HG02642 (cell line): ENCODE measurements around the gene TMEM115.
A peak's percentile ranks its signal among the peaks of the same experiment; 100 is the strongest.

ENCODE experiments used
- ATAC-seq: cut with Tn5 transposase; IDR thresholded peaks from one replicate; pipeline ENCODE4 v1.9.1; 2021; ENCODE audit warnings: mild to moderate bottlenecking; ENCODE audit not compliant: unreplicated experiment, poor library complexity

Gene TMEM115

GRCh38 chr3:50354186-50354764 is 5.0 kb downstream of the TMEM115 start:
- no peak for ATAC-seq

- no peak for ATAC-seq
Measured at GRCh38 chr3:50353245-50354004, 5.9 kb downstream of the TMEM115 start.

GRCh38 chr3:50352781-50353180 is 6.5 kb downstream of the TMEM115 start:
- no peak for ATAC-seq

- no peak for ATAC-seq
Measured at GRCh38 chr3:50351323-50351697, 8.0 kb downstream of the TMEM115 start.

- peak; percentile 85 for ATAC-seq
Measured at GRCh38 chr3:50350527-50351322, 8.6 kb downstream of the TMEM115 start, which contains the start of the genes CYB561D2 and NPRL2. Gene CYB561D2, plus strand, starts transcription at chr3:50350862. Its CDS starts 572 bp downstream, at chr3:50351434. Gene NPRL2, minus strand, starts transcription at chr3:50350775. Its CDS starts 123 bp downstream, at chr3:50350652.

GRCh38 chr3:50350213-50350526 is 9.2 kb downstream of the TMEM115 start:
- ATAC-seq, result no peak

GRCh38 chr3:50347187-50347813 is 12.0 kb downstream of the TMEM115 start:
- no peak for ATAC-seq

GRCh38 chr3:50345586-50346234 is 13.6 kb downstream of the TMEM115 start, which contains the start of gene ZMYND10:
Gene ZMYND10, minus strand, starts transcription at chr3:50345732. Its CDS starts 153 bp downstream, at chr3:50345579.
- ATAC-seq, result no peak

- ATAC-seq, result no peak
Measured at GRCh38 chr3:50345008-50345407, 14.3 kb downstream of the TMEM115 start.

- ATAC-seq, result no peak
Measured at GRCh38 chr3:50342813-50343633, 16.3 kb downstream of the TMEM115 start.

- no peak for ATAC-seq
Measured at GRCh38 chr3:50341996-50342650, 17.2 kb downstream of the TMEM115 start.

- ATAC-seq, result no peak
Measured at GRCh38 chr3:50341537-50341936, 17.8 kb downstream of the TMEM115 start.

- no peak for ATAC-seq
Measured at GRCh38 chr3:50340448-50341329, 18.6 kb downstream of the TMEM115 start, which contains the start of gene RASSF1. Gene RASSF1, minus strand, starts transcription at chr3:50340836. Its CDS starts 31 bp downstream, at chr3:50340805.

- ATAC-seq, result no peak
Measured at GRCh38 chr3:50340147-50340447, 19.2 kb downstream of the TMEM115 start.

GRCh38 chr3:50339485-50340146 is 19.7 kb downstream of the TMEM115 start:
- ATAC-seq, result no peak

- no peak for ATAC-seq
Measured at GRCh38 chr3:50338965-50339364, 20.4 kb downstream of the TMEM115 start.

GRCh38 chr3:50337175-50337861 is 22.0 kb downstream of the TMEM115 start:
- peak; percentile 84 for ATAC-seq
